ENCODE data around the gene ECHS1. TPM values are rescaled to one million over a fixed set of nuclear protein-coding genes. Genes with fewer than 3 reads are reported as not detected.

The ECHS1 gene
- total and polyA plus RNA-seq, 9 of the 15 experiments (the other 6 are each of a cell fraction or from before 2014, with no cell fraction given): 16.6 to 100 (median 68.1) TPM

DNA sequence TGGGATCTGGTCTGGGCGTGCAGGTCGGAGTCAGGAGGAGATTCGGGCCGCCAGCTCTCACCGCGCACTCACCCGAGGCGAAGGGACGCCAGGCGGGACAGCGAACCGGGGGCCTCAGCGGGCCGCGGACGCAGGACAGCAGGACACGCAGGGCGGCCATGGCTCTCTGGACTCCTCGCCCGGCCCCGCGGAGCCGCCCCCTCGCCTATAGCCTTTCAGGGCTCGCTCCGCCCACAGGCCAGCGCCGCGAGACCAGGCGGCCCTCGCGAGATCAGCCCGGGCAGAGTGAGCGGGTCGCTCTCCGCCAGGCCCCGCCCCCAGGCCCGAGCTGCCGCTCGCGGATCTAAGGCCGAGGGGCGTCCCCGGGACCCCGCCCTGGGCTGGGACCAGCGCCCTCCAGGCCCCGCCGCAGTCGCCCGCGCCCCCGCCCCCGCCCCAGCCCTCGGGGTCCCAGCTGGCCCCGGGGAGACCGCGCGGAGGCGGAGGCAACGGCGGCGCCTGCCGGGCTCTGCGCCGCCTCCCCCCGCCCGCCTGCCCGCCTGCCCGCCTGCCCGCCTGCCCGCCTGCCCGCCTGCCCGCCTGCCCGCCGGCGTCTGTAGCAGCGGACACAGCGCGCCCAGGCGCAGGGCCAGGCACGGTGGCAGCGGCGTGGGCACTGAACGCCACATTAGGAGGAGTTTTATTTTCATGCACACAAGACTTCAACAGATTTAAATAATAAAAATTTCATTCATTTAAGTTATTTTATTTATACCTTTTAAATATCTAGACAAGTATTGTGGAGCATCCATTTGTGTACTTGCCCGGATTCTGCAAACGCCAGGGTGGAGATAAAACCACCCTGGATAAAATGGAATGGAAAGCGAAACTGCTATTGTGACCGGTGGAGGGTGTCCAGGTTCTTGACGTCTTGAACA lies at the start of gene ECHS1 (continued):
- 0 out of 2 replicates have a peak, but pooled peaks have one; percentile 14 for TF ChIP-seq ZBTB40 (IDR thresholded peaks at IDR 0.05)
- no peak for TF ChIP-seq ZBTB40 (CRISPR knock-in tag; IDR thresholded peaks at IDR 0.05)
- TF ChIP-seq ZNF217 (CRISPR knock-in tag; IDR thresholded peaks at IDR 0.05): no peak
- TF ChIP-seq ZNF124 (CRISPR knock-in tag; IDR thresholded peaks at IDR 0.05): no peak
- peak; percentile 91 for TF ChIP-seq ARHGAP35 (IDR thresholded peaks at IDR 0.05; ENCODE audit: partially characterized antibody)
- no peak for TF ChIP-seq SMARCA4 (IDR thresholded peaks at IDR 0.05)
- TF ChIP-seq SMAD1 (IDR thresholded peaks at IDR 0.05; ENCODE audit: low read depth, low read length, partially characterized antibody): no peak
- TF ChIP-seq RBM25 (IDR thresholded peaks at IDR 0.05; ENCODE audit: low read depth, low read length, severe bottlenecking): peak; percentile 100
- TF ChIP-seq, protein P1, sequence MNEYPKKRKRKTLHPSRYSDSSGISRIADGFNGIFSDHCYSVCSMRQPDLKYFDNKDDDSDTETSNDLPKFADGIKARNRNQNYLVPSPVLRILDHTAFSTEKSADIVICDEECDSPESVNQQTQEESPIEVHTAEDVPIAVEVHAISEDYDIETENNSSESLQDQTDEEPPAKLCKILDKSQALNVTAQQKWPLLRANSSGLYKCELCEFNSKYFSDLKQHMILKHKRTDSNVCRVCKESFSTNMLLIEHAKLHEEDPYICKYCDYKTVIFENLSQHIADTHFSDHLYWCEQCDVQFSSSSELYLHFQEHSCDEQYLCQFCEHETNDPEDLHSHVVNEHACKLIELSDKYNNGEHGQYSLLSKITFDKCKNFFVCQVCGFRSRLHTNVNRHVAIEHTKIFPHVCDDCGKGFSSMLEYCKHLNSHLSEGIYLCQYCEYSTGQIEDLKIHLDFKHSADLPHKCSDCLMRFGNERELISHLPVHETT (CRISPR knock-in tag; conservative IDR thresholded peaks at IDR 0.05 in 1 of 2, IDR thresholded peaks at IDR 0.05 in 1 of 2): no peak; a peak in 1 of 4 replicates
- TF ChIP-seq HNRNPUL1 (IDR thresholded peaks at IDR 0.05; ENCODE audit: low read length): no peak
- TF ChIP-seq ZNF586 (CRISPR knock-in tag; conservative IDR thresholded peaks at IDR 0.05): no peak
- no peak for TF ChIP-seq ZNF395 (CRISPR knock-in tag; IDR thresholded peaks at IDR 0.05)
- no peak for TF ChIP-seq CAMTA2 (CRISPR knock-in tag; conservative IDR thresholded peaks at IDR 0.05)
- TF ChIP-seq FOS (IDR thresholded peaks at IDR 0.05; ENCODE audit: extremely low read depth, insufficient read length): no peak
- TF ChIP-seq RBM34 (IDR thresholded peaks at IDR 0.05; ENCODE audit: borderline replicate concordance, insufficient read depth, low read length): no peak
- TF ChIP-seq GATA2 (CRISPR knock-in tag; IDR thresholded peaks at IDR 0.05): no peak
